Transverse colon (tissue), 4 donors: ENCODE measurements around the gene OLA1.

Source experiments
- CTCF ChIP-seq, 5 experiments: fragments of 200-600 bp in 3 of 5; fragments of 450-650 bp in 2 of 5; sonication (generic) in 3 of 5; IDR thresholded peaks; 1 replicate in 2 of 5; 2 replicates in 3 of 5; pipeline ENCODE4 v1.5.1; 2016 to 2017; ENCODE audit warnings: antibody characterized with exemption in 5 of 5, inconsistent platforms in 3 of 5, mild to moderate bottlenecking in 2 of 5, moderate library complexity in 1 of 5
- EP300 ChIP-seq: sonication (generic); formaldehyde crosslinking; IDR thresholded peaks from one replicate; pipeline ENCODE4 v1.6.1; 2017; ENCODE audit warnings: antibody characterized with exemption, low read depth
- POLR2A ChIP-seq: fragments of 450-650 bp; IDR thresholded peaks from one replicate; pipeline ENCODE4 v1.6.1; 2016; ENCODE audit warnings: antibody characterized with exemption, mild to moderate bottlenecking, moderate library complexity
- POLR2AphosphoS5 ChIP-seq, 3 donors: sonication (generic); formaldehyde crosslinking; IDR thresholded peaks; one replicate each; pipeline ENCODE4 v1.6.1; 2016; ENCODE audit warnings: antibody characterized with exemption in 3 of 3

GRCh38 chr2:174243812-174244211 is 4.5 kb downstream of the OLA1 start:
- no peak for TF ChIP-seq POLR2AphosphoS5 (IDR thresholded peaks at IDR 0.05)
- no peak for TF ChIP-seq CTCF (IDR thresholded peaks at IDR 0.05)
- no peak for TF ChIP-seq POLR2A
- TF ChIP-seq EP300 = no peak
